ENCODE measurements around the gene TMEM178A.

The TMEM178A gene

GRCh38 chr2:39660612-39661236, 5.0 kb upstream of the TMEM178A start:
- Histone ChIP-seq H4K20me1 (no peaks in the 10 kb centered on the region), H3K9me3 (peaks cover 5% of the 10 kb centered on the region; the same call in 1 of the 2 replicates), H3K4me2 (no peak overlapping the region), H3K27me3 (peaks cover 21% of the 10 kb centered on the region), H3K4me3 (no peak overlapping the region), H3K9ac (no peak overlapping the region), H3K27ac (no peak overlapping the region), H3K36me3 (no peaks in the 10 kb centered on the region), H3K4me1 (no peaks in the 10 kb centered on the region)
- TF ChIP-seq Cebpa-rat (IDR thresholded peaks at IDR 0.05) = no peak

- H3K4me1 ChIP-seq = peaks cover 9% of the 10 kb centered on the region
- H4K20me1 ChIP-seq = no peaks in the 10 kb centered on the region
- H3K27me3 ChIP-seq = peaks cover 32% of the 10 kb centered on the region
- no peak overlapping the region for H3K4me2 ChIP-seq
- TF ChIP-seq Cebpa-rat (IDR thresholded peaks at IDR 0.05) = no peak
- no peak overlapping the region for H3K9ac ChIP-seq
- H3K27ac ChIP-seq = no peak overlapping the region
- H3K9me3 ChIP-seq = 0 out of 2 replicates have a peak, but pooled peaks cover 4% of the 10 kb centered on the region
- no peak overlapping the region for H3K4me3 ChIP-seq
- no peaks in the 10 kb centered on the region for H3K36me3 ChIP-seq
These were observed 3.9 kb upstream of the TMEM178A start for GRCh38 chr2:39661826-39662225.

GRCh38 chr2:39663187-39663930, 2.4 kb upstream of the TMEM178A start:
- no peak overlapping the region for H3K27ac ChIP-seq
- H3K9me3 ChIP-seq = peaks cover 15% of the 10 kb centered on the region
- no peak overlapping the region for H3K4me2 ChIP-seq
- H3K4me1 ChIP-seq = peaks cover 9% of the 10 kb centered on the region
- no peak overlapping the region for H3K9ac ChIP-seq
- H3K36me3 ChIP-seq = no peaks in the 10 kb centered on the region
- H4K20me1 ChIP-seq = no peaks in the 10 kb centered on the region
- TF ChIP-seq Cebpa-rat (IDR thresholded peaks at IDR 0.05) = no peak
- no peak overlapping the region for H3K4me3 ChIP-seq
- H3K27me3 ChIP-seq = peaks cover 48% of the 10 kb centered on the region

- no peak overlapping the region for H3K9ac ChIP-seq
- H3K4me2 ChIP-seq = no peak overlapping the region
- no peak overlapping the region for H3K27ac ChIP-seq
- H4K20me1 ChIP-seq = no peaks in the 10 kb centered on the region
- no peaks in the 10 kb centered on the region for H3K36me3 ChIP-seq
- H3K4me3 ChIP-seq = no peak overlapping the region
- H3K27me3 ChIP-seq = peaks cover 55% of the 10 kb centered on the region
- no peak for TF ChIP-seq Cebpa-rat (IDR thresholded peaks at IDR 0.05)
- peaks cover 17% of the 10 kb centered on the region for H3K9me3 ChIP-seq
- peaks cover 9% of the 10 kb centered on the region for H3K4me1 ChIP-seq
These were observed 1.4 kb upstream of the TMEM178A start for GRCh38 chr2:39664232-39664887.

- Histone ChIP-seq H3K27me3 (peaks cover 55% of the 10 kb centered on the region), H3K4me1 (peaks cover 9% of the 10 kb centered on the region), H3K4me2 (no peak overlapping the region), H4K20me1 (no peaks in the 10 kb centered on the region), H3K9me3 (peaks cover 17% of the 10 kb centered on the region), H3K9ac (no peak overlapping the region), H3K27ac (no peak overlapping the region), H3K36me3 (no peaks in the 10 kb centered on the region), H3K4me3 (no peak overlapping the region)
- no peak for TF ChIP-seq Cebpa-rat (IDR thresholded peaks at IDR 0.05)
These were observed 677 bp upstream of the TMEM178A start for GRCh38 chr2:39664888-39665591.

GRCh38 chr2:39666491-39667101, 879 bp downstream of the TMEM178A start:
- Histone ChIP-seq H4K20me1 (no peaks in the 10 kb centered on the region), H3K36me3 (no peaks in the 10 kb centered on the region), H3K9me3 (peaks cover 17% of the 10 kb centered on the region), H3K4me3 (peak overlapping the region; percentile 70), H3K4me2 (peak overlapping the region; percentile 94), H3K9ac (no peak overlapping the region), H3K27me3 (peaks cover 55% of the 10 kb centered on the region), H3K27ac (no peak overlapping the region), H3K4me1 (peaks cover 9% of the 10 kb centered on the region)
- no peak for TF ChIP-seq Cebpa-rat (IDR thresholded peaks at IDR 0.05)

GRCh38 chr2:39667104-39667885, 1.6 kb downstream of the TMEM178A start:
- H3K9ac ChIP-seq = no peak overlapping the region
- peak overlapping the region; percentile 70; the same call in 1 of the 2 replicates for H3K4me3 ChIP-seq
- no peak overlapping the region for H3K27ac ChIP-seq
- H4K20me1 ChIP-seq = no peaks in the 10 kb centered on the region
- H3K4me2 ChIP-seq = no peak overlapping the region
- H3K36me3 ChIP-seq = no peaks in the 10 kb centered on the region
- TF ChIP-seq Cebpa-rat (IDR thresholded peaks at IDR 0.05) = no peak
- H3K4me1 ChIP-seq = peaks cover 9% of the 10 kb centered on the region
- H3K27me3 ChIP-seq = peaks cover 55% of the 10 kb centered on the region
- peaks cover 17% of the 10 kb centered on the region for H3K9me3 ChIP-seq

- no peak overlapping the region for H3K4me2 ChIP-seq
- no peak for TF ChIP-seq Cebpa-rat (IDR thresholded peaks at IDR 0.05)
- H3K4me3 ChIP-seq = no peak overlapping the region
- peaks cover 55% of the 10 kb centered on the region for H3K27me3 ChIP-seq
- H3K36me3 ChIP-seq = no peaks in the 10 kb centered on the region
- no peak overlapping the region for H3K27ac ChIP-seq
- no peaks in the 10 kb centered on the region for H4K20me1 ChIP-seq
- peaks cover 9% of the 10 kb centered on the region for H3K4me1 ChIP-seq
- no peak overlapping the region for H3K9ac ChIP-seq
- peaks cover 17% of the 10 kb centered on the region for H3K9me3 ChIP-seq
These were observed 2.2 kb downstream of the TMEM178A start for GRCh38 chr2:39667886-39668276.

Measured in BLaER1 (cell line).